Ovary (tissue), 3 donors: ENCODE results near the gene IL36G.
"Not testable (repeated sequence)": the region's sequence is repeated elsewhere in the genome, so short reads cannot be mapped to it uniquely, and the experiment has no call there.

ENCODE experiments used
- EP300 ChIP-seq: sonication (generic); formaldehyde crosslinking; IDR thresholded peaks from one replicate; pipeline ENCODE4 v1.6.1; 2017; ENCODE audit warnings: antibody characterized with exemption
- POLR2A ChIP-seq: fragments of 450-650 bp; IDR thresholded peaks from one replicate; pipeline ENCODE4 v1.6.1; 2017; ENCODE audit warnings: antibody characterized with exemption, mild to moderate bottlenecking, moderate library complexity
- TF ChIP-seq, protein P1 (sequence below), 3 donors: fragments of 450-650 bp in 2 of 3; fragments of 200-600 bp in 1 of 3; IDR thresholded peaks; one replicate each; pipeline versions ENCODE4 v1.5.1 to v1.8.0; 2016 to 2022; ENCODE audit warnings: antibody characterized with exemption in 3 of 3, mild to moderate bottlenecking in 1 of 3
- donor health status: DM: no; HTN: no; CAD: no.

DNA sequence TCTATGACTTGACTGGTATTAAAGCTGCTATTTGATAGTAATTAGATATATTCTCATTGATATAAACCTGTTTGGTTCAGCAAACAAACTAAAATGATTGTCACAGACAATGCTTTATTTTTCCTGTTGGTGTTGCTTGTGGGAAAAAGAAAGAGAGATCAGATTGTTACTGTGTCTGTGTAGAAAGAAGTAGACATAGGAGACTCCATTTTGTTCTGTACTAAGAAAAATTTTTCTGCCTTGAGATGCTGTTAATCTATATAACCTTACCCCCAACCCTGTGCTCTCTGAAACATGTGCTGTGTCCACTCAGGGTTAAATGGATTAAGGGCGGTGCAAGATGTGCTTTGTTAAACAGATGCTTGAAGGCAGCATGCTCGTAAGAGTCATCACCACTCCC lies 43.7 kb upstream of the IL36G start:
- not testable (repeated sequence) for TF ChIP-seq EP300, POLR2A
- TF ChIP-seq, protein P1, sequence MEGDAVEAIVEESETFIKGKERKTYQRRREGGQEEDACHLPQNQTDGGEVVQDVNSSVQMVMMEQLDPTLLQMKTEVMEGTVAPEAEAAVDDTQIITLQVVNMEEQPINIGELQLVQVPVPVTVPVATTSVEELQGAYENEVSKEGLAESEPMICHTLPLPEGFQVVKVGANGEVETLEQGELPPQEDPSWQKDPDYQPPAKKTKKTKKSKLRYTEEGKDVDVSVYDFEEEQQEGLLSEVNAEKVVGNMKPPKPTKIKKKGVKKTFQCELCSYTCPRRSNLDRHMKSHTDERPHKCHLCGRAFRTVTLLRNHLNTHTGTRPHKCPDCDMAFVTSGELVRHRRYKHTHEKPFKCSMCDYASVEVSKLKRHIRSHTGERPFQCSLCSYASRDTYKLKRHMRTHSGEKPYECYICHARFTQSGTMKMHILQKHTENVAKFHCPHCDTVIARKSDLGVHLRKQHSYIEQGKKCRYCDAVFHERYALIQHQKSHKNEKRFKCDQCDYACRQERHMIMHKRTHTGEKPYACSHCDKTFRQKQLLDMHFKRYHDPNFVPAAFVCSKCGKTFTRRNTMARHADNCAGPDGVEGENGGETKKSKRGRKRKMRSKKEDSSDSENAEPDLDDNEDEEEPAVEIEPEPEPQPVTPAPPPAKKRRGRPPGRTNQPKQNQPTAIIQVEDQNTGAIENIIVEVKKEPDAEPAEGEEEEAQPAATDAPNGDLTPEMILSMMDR (IDR thresholded peaks at IDR 0.05), result not testable (repeated sequence)
